ENCODE results near the gene IFNL3. TPM values are rescaled to one million over a fixed set of nuclear protein-coding genes. Genes with fewer than 3 reads are reported as not detected.
A peak's percentile ranks its signal among the peaks of the same experiment; 100 is the strongest.

Gene IFNL3
- total and polyA plus RNA-seq, 8 donors: not detected

DNA sequence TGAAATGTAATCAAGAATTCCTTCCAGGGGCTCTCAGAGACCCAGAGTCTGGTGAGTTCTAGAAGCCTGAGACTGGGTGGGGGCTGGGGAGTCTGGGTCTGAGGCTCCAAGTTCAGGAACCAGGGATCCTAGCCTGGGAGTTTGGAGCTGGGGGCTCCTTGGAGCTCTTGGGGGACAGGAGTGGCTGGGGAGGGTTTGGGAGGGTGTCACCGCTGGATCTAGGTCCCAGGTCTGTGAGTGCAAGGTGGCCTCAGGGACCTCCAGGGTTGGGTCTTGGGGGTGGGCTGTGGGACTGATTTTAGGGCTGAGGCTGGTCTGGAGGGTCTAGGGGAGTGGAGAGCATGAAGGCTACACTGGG is 41.8 kb downstream of the IFNL3 start:
- peaks cover 5 to 10% (median 7%) of the 10 kb centered on the region in 3 donors for H3K4me1 ChIP-seq
- 50 to 53% methylated on average over 1 of the region's 1 CpG for WGBS, 2 donors
- no peaks in the 10 kb centered on the region for H3K36me3 ChIP-seq
- no peaks in the 10 kb centered on the region for H3K9me3 ChIP-seq
- TF ChIP-seq, protein P1, sequence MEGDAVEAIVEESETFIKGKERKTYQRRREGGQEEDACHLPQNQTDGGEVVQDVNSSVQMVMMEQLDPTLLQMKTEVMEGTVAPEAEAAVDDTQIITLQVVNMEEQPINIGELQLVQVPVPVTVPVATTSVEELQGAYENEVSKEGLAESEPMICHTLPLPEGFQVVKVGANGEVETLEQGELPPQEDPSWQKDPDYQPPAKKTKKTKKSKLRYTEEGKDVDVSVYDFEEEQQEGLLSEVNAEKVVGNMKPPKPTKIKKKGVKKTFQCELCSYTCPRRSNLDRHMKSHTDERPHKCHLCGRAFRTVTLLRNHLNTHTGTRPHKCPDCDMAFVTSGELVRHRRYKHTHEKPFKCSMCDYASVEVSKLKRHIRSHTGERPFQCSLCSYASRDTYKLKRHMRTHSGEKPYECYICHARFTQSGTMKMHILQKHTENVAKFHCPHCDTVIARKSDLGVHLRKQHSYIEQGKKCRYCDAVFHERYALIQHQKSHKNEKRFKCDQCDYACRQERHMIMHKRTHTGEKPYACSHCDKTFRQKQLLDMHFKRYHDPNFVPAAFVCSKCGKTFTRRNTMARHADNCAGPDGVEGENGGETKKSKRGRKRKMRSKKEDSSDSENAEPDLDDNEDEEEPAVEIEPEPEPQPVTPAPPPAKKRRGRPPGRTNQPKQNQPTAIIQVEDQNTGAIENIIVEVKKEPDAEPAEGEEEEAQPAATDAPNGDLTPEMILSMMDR (IDR thresholded peaks at IDR 0.05): no peak
- no peak for ATAC-seq
- intact Hi-C loops (cut with DNase I): no loop called here
- DNase-seq: peak in 3 of 6 donors; percentile 31 to 56 (median 41)
- no peak for FAIRE-seq
- H3K27ac ChIP-seq: peak overlapping the region; percentile 62 to 89 (median 72)
- H3K4me3 ChIP-seq: peak overlapping the region; percentile 41 to 69 (median 56)
- H3K27me3 ChIP-seq: no peaks in the 10 kb centered on the region

DNA sequence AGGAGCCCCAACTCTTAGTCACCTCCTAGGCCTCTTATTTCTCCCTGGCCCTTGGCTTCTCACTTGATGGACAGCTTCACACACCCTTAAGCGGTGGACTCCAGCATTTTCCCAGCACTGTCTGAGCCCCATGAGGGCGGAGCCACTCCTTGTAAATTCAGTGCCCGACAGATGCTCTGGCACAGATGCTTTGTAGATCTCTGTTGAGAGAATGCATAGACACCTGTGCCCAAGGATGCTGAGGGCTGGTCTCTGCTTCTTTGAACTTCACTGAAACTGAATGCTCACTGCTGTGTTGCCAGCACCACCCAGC is 44.0 kb downstream of the IFNL3 start:
- intact Hi-C loops (cut with DNase I): no loop called here
- 38 to 45% methylated on average over 3 of the region's 3 CpGs for WGBS, 2 donors
- H3K27ac ChIP-seq: peak overlapping the region; percentile 49 to 89 (median 62)
- ATAC-seq: peak in 2 of 4 donors; percentile 2 to 5
- H3K4me3 ChIP-seq: peak overlapping the region in 3 of 4 donors; percentile 7 to 69 (median 58)
- no peaks in the 10 kb centered on the region for H3K9me3 ChIP-seq
- H3K36me3 ChIP-seq: no peaks in the 10 kb centered on the region
- FAIRE-seq: no peak
- TF ChIP-seq, protein P1 (IDR thresholded peaks at IDR 0.05): no peak
- peak in 3 of 6 donors; percentile 53 to 68 (median 62) for DNase-seq
- no peaks in the 10 kb centered on the region for H3K27me3 ChIP-seq
- peaks cover 7 to 21% (median 11%) of the 10 kb centered on the region in 3 donors for H3K4me1 ChIP-seq

DNA sequence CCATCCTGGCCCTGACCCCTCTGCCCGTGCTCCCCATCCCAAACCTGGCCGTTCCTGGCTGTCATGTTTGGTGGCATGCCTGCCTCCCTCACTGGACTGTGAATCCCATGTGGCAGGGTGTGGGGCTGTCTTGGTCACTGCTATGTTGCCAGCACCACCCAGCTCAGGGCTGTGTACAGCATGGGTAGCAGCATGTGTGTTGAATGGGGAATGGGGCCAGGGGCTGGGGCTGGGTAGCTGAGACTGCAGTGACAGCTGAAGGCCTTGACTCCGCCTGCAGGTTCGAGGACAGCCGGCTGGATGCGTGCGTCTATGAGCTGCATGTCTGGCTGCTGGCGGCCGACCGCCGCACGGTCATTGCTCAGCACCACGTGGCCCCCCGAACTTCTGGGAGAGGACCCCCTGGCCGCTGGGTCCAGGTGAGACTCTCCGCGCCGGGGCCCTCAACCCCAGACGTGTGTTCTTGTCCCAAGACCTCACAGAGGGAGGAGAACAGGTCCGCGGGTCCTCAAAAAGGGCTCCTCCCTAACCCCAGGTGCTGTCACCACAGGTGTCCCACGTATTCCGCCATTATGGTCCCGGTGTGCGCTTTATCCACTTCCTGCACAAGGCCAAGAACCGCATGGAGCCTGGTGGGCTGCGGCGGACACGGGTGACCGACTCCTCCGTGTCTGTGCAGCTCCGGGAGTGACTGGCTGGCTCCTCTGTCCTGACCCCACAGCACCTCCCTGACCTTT is 44.6 kb downstream of the IFNL3 start:
- WGBS, 2 donors: 32 to 50% methylated on average over 32 of the region's 32 CpGs
- peak; percentile 67 to 92 (median 80) for DNase-seq
- peak; percentile 6 to 30 (median 19) for ATAC-seq
- Histone ChIP-seq H3K4me3 (peak overlapping the region in 1 of 4 donors; percentile 69), H3K4me1 (peaks cover 7 to 21% (median 8%) of the 10 kb centered on the region in 3 donors), H3K27me3 (no peaks in the 10 kb centered on the region), H3K36me3 (no peaks in the 10 kb centered on the region), H3K9me3 (no peaks in the 10 kb centered on the region), H3K27ac (peak overlapping the region; percentile 49 to 89 (median 62))
- intact Hi-C loops (cut with DNase I): no loop called here
- TF ChIP-seq, protein P1 (IDR thresholded peaks at IDR 0.05): no peak
- no peak for FAIRE-seq

DNA sequence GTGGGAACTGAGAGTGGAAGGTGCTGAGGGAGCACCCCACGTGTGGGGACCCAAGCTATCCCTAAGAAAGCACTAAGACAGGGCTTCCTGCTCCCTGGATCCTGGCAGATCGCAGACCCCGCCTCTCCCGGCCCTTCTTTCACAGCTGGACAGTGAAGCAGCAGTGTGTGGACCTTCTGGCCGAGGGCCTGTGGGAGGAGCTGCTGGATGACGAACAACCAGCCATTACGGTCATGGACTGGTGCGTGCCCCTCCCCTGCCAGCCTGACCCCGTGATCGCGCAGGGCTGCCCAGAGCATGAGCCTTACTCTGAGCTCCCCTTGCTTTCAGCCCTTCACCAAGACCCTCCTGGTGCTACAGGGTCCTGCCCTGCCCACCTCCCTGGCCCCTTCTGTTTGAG is 45.8 kb downstream of the IFNL3 start:
- no peak for FAIRE-seq
- TF ChIP-seq, protein P1 (IDR thresholded peaks at IDR 0.05): no peak
- peak; percentile 65 to 81 (median 68) for ATAC-seq
- H3K27me3 ChIP-seq: no peaks in the 10 kb centered on the region
- intact Hi-C loops (cut with DNase I): no loop called here
- peak; percentile 81 to 95 (median 93) for DNase-seq
- no peak overlapping the region for H3K4me3 ChIP-seq
- H3K36me3 ChIP-seq: no peaks in the 10 kb centered on the region
- WGBS, 2 donors: 30 to 34% methylated on average over 11 of the region's 11 CpGs
- H3K4me1 ChIP-seq: peaks cover 7 to 19% (median 7%) of the 10 kb centered on the region in 3 donors
- no peaks in the 10 kb centered on the region for H3K9me3 ChIP-seq
- peak overlapping the region; percentile 46 to 89 (median 62) for H3K27ac ChIP-seq

- TF ChIP-seq, protein P1 (IDR thresholded peaks at IDR 0.05): no peak
- Histone ChIP-seq H3K4me3 (no peak overlapping the region), H3K9me3 (no peaks in the 10 kb centered on the region), H3K27me3 (no peaks in the 10 kb centered on the region), H3K36me3 (no peaks in the 10 kb centered on the region), H3K27ac (peak overlapping the region in 3 of 4 donors; percentile 61 to 89 (median 62)), H3K4me1 (peaks cover 7 to 24% (median 10%) of the 10 kb centered on the region in 3 donors)
- WGBS, 2 donors: 19 to 24% methylated on average over 5 of the region's 5 CpGs
- ATAC-seq: no peak
- peak in 5 of 6 donors; percentile 48 to 75 (median 59) for DNase-seq
- no peak for FAIRE-seq
- intact Hi-C loops (cut with DNase I): no loop called here
These were observed 47.0 kb downstream of the IFNL3 start for GRCh38 chr19:39197808-39198207.

All from pancreas (tissue), 10 donors.